Limb (tissue), 2 donors: ENCODE measurements around the gene RPS19BP1.

Experiments
- DNase-seq, 2 donors: peaks; one replicate each; pipeline ENCODE4 v3.0.0-alpha.2; 2016; ENCODE audit errors: extremely low spot score in 2 of 2

RPS19BP1 gene, protein sequence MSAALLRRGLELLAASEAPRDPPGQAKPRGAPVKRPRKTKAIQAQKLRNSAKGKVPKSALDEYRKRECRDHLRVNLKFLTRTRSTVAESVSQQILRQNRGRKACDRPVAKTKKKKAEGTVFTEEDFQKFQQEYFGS

DNA sequence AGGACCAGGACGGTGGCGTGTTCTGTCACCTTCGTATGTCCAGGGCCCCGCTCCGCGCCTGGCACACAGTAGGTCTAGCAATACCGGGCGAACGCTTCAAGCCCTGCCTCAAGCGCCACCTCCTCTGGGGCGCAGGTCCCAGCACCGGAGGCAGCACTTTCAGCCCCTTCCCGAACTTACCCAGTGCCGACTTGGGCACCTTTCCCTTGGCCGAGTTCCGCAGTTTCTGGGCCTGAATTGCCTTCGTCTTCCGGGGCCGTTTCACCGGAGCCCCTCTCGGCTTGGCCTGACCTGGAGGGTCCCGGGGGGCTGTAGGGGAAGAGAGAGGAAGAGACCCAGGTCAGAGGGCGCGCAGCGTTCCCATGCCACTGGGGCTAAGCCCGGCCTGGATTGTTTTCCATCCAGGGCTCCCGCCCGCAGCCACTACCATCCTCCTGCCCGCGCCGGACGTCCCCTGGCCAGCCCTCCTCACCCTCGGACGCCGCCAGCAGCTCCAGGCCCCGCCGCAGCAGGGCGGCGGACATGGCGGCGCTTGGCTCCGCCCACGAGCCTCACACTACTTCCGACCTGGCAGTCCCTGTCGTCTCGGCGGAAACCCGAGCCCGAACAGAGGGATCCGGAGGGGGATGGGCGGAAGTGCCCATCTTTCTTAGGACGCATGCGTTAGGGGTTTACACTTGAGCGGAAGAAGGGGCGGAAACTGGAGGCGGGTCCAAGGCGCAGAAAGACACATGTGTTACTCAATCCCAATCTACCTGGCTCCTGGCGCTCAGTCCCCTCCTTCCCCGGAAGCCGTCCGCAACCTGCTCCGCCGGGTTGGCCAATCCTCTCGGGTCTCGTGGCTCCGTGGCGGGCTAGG lies at the start of gene RPS19BP1:
Gene RPS19BP1, minus strand, starts transcription at position 534 of the 859 bp plus-strand sequence. Its CDS starts 10 bp downstream, at position 524.
- DNase-seq = peak; percentile 98 to 99

DNA sequence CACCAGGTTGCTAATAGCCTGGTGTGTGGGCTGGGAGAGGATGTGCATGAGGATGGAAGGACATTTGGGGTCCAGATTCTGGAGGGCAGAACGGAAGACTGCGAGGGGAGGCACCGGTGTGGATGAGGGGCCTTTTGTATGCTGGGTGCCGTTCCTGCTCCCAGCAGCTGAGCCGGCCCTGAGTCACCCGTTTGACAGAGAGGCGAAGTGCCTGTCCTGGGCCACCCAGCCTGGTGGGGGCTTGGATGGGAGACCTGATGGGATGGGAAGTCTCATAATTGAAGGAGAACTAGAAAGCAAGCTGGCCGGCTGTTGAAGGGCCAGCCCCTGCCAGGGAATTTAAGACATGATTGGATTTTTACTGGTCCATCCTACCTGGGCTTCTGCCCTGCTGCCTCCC lies 48.8 kb upstream of the RPS19BP1 start:
- DNase-seq = no peak

DNA sequence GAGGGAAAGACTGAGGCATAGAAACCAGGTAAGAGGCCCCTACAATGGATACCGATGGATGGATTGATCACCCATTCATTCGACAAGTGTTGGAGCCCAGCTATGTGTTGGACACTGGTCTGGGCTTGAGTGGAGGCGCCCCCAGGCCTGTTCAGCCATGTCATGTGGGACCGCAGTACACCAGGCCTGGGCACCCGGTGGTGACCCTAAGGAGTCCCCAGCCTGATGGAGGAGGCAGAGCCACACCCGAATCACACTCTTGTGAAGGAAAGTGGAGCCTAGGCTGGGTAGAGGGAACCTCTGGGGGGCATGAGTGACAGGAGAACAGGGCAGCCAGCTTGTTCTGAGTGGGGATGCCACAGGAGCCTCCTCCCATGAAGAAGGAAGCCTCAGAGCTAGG lies 48.2 kb upstream of the RPS19BP1 start:
- no peak for DNase-seq

- peak in 1 of 2 donors; percentile 11 for DNase-seq
Observed at GRCh38 chr22:39580006-39580441, 47.5 kb upstream of the RPS19BP1 start.

GRCh38 chr22:39577900-39578299 lies 45.4 kb upstream of the RPS19BP1 start:
- no peak for DNase-seq

DNA sequence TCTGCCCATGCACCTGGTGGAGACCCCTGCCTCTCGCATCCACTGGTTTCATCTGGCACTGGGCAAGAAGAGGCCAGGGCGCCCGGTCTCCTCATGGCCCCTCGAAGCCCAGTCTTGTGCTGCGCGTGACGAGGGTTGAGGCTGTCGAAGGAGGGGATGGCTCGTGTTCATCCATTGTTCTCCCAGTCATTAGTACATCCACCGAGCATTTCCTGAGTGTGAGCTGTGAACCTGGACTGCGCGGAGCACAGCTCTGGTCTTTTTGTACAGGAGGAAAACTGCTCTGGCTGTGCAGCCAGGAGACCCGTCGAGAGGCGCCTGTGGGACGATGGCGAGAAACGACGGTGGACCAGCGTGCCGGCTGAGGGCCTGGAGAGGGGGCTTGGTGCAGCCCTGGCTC lies 44.8 kb upstream of the RPS19BP1 start:
- DNase-seq = no peak

GRCh38 chr22:39576027-39576426 lies 43.5 kb upstream of the RPS19BP1 start:
- DNase-seq = no peak

GRCh38 chr22:39575552-39575825 lies 42.9 kb upstream of the RPS19BP1 start:
- no peak for DNase-seq

DNA sequence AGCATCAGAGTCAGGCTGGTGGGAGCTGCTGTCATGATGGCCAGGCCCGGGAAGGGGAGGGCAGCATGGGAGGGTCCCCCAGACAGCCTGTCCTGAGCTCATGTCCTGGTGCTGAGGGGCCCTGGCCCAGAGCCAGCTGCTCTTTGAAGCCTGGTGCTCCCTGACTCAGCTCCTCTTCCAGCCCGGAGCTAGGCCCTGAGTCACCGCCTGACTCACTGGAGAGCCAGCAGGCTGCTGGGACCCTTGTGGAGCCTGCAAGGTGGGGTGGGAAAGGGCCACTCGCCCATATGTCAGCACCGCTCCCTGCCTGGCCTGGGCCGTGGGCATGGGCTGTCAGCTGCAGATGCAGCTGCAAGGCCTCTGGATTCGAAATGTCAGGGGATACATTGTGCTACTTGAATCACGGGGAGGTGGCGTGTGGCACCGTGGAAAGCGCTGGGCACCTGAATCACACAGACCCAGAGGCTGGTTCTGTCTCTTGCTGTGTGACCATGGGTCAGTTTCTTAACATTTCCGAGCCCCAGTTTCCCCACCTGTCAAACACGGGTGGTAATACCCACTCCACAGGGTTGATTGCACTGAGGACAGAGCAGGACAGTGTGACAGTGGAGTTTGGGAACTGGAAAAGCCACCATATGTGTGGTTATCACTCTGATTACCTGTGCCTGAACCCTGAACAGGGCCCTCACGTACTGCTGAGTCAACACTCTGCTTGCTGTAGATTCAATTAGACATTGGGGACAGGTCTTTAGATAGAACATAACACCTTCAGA lies 42.4 kb upstream of the RPS19BP1 start:
- DNase-seq = no peak

DNA sequence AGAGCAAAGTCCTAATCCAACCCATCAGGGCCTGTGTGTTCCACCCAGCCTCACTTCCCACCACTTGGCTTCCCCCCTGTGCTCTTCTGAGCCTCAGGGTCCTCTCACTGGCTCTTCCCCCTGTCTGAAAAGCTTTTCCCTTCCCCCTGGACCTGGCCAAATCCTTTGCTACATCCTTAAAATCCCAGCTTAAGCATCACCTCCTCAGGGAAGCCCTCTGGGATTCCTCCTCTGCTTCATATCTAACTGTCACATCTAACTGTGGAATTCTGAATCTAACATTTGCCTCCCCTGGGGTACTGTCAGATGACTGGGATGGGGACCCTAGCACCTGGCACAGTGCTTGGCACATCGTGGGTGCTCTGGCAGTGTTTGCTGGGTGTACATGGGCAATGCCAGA lies 39.0 kb upstream of the RPS19BP1 start:
- no peak for DNase-seq

- no peak for DNase-seq
Observed at GRCh38 chr22:39570665-39571064, 38.1 kb upstream of the RPS19BP1 start, which contains the start of gene CACNA1I. Gene CACNA1I (plus strand): TSS chr22:39570753. CDS start chr22:39570753, 0 bp downstream.

- no peak for DNase-seq
Observed at GRCh38 chr22:39570226-39570625, 37.7 kb upstream of the RPS19BP1 start.

- DNase-seq = no peak
Observed at GRCh38 chr22:39569066-39569465, 36.5 kb upstream of the RPS19BP1 start.

DNA sequence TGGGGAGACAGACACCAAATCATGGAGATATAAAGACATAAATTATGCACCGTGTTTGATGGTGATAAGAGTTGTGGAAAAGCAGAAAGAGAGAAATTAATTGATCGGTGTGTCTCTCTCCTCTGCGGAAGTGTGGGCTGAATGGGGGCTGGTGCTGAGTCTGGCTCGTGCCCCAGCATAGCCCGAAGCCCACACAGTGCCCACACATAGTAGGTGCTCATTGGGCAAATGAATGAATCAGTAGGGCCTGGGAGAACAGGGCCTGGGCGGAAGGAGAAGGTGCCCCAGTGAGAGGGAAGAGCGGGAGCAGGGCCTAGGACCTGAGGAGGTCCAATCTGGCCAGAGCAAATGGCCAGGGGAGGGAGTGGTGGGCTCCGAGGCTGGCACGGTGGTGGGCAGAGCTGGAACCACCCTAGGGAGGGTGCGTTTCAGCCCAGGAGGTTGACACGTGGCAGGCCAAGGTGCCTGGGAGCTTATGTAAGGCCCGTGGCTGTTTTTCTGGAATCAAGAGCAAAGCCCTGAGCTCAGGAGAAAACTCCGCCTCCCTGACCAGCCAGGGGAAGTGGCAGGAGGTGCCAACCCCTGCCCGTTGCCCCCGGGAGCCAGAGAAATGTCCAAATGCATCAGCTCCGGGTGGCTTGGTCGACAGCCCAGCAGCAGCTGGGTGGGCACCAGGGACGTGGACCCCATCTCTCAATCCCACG lies 35.9 kb upstream of the RPS19BP1 start:
- DNase-seq = no peak

DNA sequence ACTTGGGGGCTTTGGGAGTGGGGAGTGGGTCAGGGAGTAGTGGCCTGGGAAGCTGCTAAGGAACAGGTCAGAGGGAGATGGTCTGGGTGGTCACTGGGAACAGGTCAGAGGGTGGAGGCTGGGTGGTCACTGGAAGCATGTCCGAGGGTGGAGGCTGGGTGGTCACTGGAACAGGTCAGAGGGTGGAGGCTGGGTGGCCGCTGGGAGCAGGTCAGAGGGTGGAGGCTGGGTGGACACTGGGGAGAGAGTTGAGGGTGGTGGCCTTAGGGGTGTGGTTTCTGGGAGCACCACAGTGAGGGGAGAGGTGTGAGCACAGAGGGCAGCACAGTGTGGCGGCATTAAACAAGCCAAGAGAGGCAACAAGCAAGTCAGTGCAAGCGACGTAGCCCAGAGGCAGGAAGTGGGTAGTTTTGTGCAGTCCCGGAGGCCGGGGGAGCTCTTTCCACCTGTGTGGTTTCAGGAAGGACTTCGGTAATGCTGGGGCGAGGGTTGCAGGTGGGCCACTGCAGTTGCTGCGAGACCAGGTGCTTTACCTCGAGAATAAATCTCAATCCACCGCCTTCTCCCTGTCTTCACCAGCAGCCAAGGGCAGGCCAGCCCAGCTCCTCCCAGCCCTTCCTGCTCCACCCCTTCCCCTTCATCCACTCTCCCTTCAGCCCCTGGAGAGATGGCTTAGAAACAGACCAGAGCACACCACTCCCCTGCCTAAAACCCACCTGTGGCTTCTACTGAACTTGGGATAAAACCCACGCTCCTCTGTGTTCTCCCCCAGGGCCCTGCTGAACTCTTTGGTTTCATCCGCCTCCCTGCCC lies 34.8 kb upstream of the RPS19BP1 start:
- DNase-seq = no peak

DNA sequence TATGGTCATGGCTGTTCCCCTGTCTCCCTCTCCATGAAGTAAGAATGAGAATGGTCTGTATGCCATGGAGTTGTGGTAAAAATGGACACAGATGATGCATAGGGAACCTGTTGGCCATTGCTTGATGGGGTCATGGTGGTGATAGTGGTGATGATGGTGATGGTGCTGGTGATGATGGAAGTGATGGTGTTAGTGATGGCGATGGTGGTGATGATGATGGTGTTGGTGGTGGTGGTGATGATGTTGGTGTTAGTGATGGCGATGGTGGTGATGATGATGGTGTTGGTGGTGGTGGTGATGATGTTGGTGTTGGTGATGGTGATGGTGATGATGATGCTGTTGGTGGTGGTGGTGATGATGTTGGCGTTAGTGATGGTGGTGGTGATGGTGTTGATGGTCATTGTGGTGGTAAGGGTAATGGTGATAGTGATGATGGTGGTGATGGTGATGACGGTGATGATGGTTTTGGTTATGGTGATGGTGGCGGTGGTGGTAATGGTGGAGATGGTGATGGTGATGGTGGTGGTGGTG lies 32.9 kb upstream of the RPS19BP1 start:
- DNase-seq = no peak

DNA sequence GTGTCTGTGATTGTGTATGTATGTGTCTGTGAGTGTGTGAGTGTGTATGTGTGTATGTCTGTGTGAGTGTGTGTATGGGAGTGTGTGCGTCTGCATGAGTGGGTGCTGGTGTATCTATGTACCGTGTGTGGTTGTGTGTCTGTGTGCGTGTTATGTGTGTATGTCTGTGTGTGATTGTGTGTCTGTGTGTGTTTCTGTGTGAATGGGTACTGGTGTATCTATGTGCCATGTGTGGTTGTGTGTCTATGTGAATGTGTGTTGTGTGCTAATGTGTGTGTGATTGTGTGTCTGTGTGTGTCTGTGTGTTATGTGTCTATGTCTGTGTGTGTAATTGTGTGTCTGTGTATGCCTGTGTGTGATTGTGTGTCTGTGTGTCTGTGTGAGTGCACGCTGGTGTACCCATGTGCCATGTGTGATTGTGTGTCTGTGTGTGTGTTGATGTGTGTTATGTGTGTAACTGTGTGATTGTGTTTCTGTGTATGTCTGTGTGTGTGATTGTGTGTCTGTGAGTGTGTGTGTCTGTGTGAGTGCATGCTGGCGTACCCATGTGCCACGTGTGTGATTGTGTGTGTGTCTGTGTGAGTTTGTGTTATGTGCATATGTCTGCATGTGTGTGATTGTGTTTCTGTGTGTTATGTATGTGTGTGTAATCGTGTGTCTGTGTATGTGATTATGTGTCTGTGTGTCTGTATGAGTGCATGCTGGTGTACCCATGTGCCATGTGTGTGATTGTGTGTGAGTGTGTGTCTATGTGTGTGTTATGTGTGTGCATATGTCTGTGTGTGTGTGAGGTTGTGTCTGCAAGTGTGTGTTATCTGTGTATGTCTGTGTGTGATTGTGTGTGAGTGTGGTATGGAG lies 31.3 kb upstream of the RPS19BP1 start:
- no peak for DNase-seq

GRCh38 chr22:39562839-39563489 lies 30.4 kb upstream of the RPS19BP1 start:
- no peak for DNase-seq

- no peak for DNase-seq
Observed at GRCh38 chr22:39560127-39560526, 27.6 kb upstream of the RPS19BP1 start.
